ENCODE measurements around the gene PIGC. TPM values are rescaled to one million over a fixed set of nuclear protein-coding genes. Genes with fewer than 3 reads are reported as not detected.

The PIGC gene
- total and polyA plus RNA-seq, 10 of the 15 experiments (the other 5 are each of a cell fraction or from before 2014, with no cell fraction given), result 11.0 to 37.3 (median 19.6) TPM

DNA sequence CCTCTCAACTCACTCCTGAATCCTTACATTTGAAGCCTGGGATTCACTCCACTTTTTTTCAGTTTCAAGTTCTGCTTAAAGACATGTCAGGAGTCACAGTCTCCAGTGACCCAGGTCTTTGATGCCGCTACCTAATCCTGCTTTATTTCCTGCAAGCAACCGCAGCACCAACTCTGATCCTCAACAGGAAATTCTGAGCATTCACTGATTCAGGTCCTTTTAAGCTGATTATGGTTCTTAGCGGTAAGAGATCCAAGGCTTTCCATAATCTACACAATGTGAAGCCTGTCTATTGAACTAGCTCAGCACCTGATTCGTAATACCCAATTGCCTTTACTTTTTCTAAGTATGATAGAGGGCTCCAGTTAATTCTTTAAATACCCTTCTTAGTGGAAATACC is 43.7 kb upstream of the PIGC start:
- no peaks in the 10 kb centered on the region for H3K9me3 ChIP-seq (replicated peaks; ENCODE audit: control insufficient read depth, insufficient read depth, low read length)
- H4K20me1 ChIP-seq (ENCODE audit: control insufficient read depth, insufficient read depth), result no peaks in the 10 kb centered on the region
- H3K9ac ChIP-seq (ENCODE audit: control insufficient read depth, insufficient read depth, low read length), result no peak overlapping the region
- no peak for FAIRE-seq
- no peak overlapping the region for H3K27ac ChIP-seq (ENCODE audit: control insufficient read depth, insufficient read depth)
- ChIA-PET POLR2A (no interaction called here), RAD21 (ENCODE audit: unreplicated experiment) (interaction anchor here (0.8 to 1.2 kb wide), 2 partner anchors 36 to 45 kb away, joined by 3 read pairs; no protein-coding TSS in a partner anchor), CTCF (interaction anchor here (0.7 kb wide), 1 partner anchor 19 kb away, joined by 4 read pairs; no protein-coding TSS in a partner anchor), SMC1A (ENCODE audit: uncharacterized antibody, unreplicated experiment) (interaction anchor here (0.7 to 1.7 kb wide), 3 partner anchors 19 to 55 kb away, joined by 4 read pairs; no protein-coding TSS in a partner anchor)
- no peaks in the 10 kb centered on the region for H3K4me1 ChIP-seq (ENCODE audit: control insufficient read depth, insufficient read depth, low read length)
- TF ChIP-seq, protein P1, sequence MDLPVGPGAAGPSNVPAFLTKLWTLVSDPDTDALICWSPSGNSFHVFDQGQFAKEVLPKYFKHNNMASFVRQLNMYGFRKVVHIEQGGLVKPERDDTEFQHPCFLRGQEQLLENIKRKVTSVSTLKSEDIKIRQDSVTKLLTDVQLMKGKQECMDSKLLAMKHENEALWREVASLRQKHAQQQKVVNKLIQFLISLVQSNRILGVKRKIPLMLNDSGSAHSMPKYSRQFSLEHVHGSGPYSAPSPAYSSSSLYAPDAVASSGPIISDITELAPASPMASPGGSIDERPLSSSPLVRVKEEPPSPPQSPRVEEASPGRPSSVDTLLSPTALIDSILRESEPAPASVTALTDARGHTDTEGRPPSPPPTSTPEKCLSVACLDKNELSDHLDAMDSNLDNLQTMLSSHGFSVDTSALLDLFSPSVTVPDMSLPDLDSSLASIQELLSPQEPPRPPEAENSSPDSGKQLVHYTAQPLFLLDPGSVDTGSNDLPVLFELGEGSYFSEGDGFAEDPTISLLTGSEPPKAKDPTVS (IDR thresholded peaks at IDR 0.05; ENCODE audit: low read depth, low read length), result no peak
- no peak for TF ChIP-seq ZNF622 (IDR thresholded peaks at IDR 0.05)
- no peak for TF ChIP-seq TARDBP (IDR thresholded peaks at IDR 0.05; ENCODE audit: borderline replicate concordance)
- TF ChIP-seq NFXL1 (IDR thresholded peaks at IDR 0.05; ENCODE audit: borderline replicate concordance), result no peak
- no peak for TF ChIP-seq ZNF274 (IDR thresholded peaks at IDR 0.05; ENCODE audit: insufficient read depth, insufficient read length)
- TF ChIP-seq MXI1 (IDR thresholded peaks at IDR 0.05; ENCODE audit: low read depth, low read length), result no peak
- no peak for TF ChIP-seq RCOR1 (conservative IDR thresholded peaks at IDR 0.05; ENCODE audit: low read depth, low read length)
- no peak for TF ChIP-seq CHD4 (IDR thresholded peaks at IDR 0.05)
- no peak for TF ChIP-seq EED (IDR thresholded peaks at IDR 0.05; ENCODE audit: low read depth)
- TF ChIP-seq BCL11A (IDR thresholded peaks at IDR 0.05; ENCODE audit: low read depth, low read length), result no peak
- TF ChIP-seq HCFC1 (IDR thresholded peaks at IDR 0.05; ENCODE audit: low read length), result no peak
- TF ChIP-seq KLF5 (IDR thresholded peaks at IDR 0.05; ENCODE audit: partially characterized antibody), result no peak
- TF ChIP-seq CEBPB (IDR thresholded peaks at IDR 0.05; ENCODE audit: borderline replicate concordance in 1 of 2, low read depth in 2 of 2, low read length in 2 of 2), result no peak
- TF ChIP-seq SRF (IDR thresholded peaks at IDR 0.05; ENCODE audit: low read depth in 2 of 2, low read length in 2 of 2), result no peak
- TF ChIP-seq BHLHE40 (IDR thresholded peaks at IDR 0.05; ENCODE audit: borderline replicate concordance in 1 of 2, low read depth in 2 of 2, low read length in 1 of 2), result no peak
- no peak for TF ChIP-seq MTA3 (IDR thresholded peaks at IDR 0.05; ENCODE audit: borderline replicate concordance, low read length)
- no peak for TF ChIP-seq ZSCAN29 (IDR thresholded peaks at IDR 0.05)
- no peak overlapping the region for H3K4me3 ChIP-seq
- no peak for ATAC-seq
- no peaks in the 10 kb centered on the region for H3K79me2 ChIP-seq (ENCODE audit: control insufficient read depth, insufficient read depth, low read length)
- no peak for DNase-seq (ENCODE audit: low read depth, low spot score)
- H3K27me3 ChIP-seq (replicated peaks in 1 of 2; ENCODE audit: control insufficient read depth in 2 of 2, insufficient read depth in 2 of 2, low read length in 1 of 2), result peaks cover 0 to 3% of the 10 kb centered on the region in 2 experiments; a peak in 1 of 4 replicates
- no peaks in the 10 kb centered on the region for H3K36me3 ChIP-seq (ENCODE audit: control insufficient read depth in 2 of 2, insufficient read depth in 2 of 2, low read length in 1 of 2)
- 46% methylated on average over 4 of the region's 4 CpGs for WGBS (ENCODE audit: insufficient coverage, insufficient replicate concordance, low lambda C conversion rate, missing lambda C conversion rate)
- intact Hi-C loops (cut with micrococcal nuclease; ENCODE audit: unreplicated experiment) (no loop called here), in situ Hi-C loops (cut with MboI) (no loop called here)
- no peak overlapping the region for H2AFZ ChIP-seq (ENCODE audit: control insufficient read depth, low read depth, low read length)
- no peak overlapping the region for H3K4me2 ChIP-seq (ENCODE audit: control insufficient read depth, insufficient read depth)
- no TSS peak for BruUV-seq (replicated peaks)

Measured in GM12878 (cell line).